ENCODE measurements around the gene GABRA5.
"Not testable (repeated sequence)": the region's sequence is repeated elsewhere in the genome, so short reads cannot be mapped to it uniquely, and the experiment has no call there.

GABRA5 gene

DNA sequence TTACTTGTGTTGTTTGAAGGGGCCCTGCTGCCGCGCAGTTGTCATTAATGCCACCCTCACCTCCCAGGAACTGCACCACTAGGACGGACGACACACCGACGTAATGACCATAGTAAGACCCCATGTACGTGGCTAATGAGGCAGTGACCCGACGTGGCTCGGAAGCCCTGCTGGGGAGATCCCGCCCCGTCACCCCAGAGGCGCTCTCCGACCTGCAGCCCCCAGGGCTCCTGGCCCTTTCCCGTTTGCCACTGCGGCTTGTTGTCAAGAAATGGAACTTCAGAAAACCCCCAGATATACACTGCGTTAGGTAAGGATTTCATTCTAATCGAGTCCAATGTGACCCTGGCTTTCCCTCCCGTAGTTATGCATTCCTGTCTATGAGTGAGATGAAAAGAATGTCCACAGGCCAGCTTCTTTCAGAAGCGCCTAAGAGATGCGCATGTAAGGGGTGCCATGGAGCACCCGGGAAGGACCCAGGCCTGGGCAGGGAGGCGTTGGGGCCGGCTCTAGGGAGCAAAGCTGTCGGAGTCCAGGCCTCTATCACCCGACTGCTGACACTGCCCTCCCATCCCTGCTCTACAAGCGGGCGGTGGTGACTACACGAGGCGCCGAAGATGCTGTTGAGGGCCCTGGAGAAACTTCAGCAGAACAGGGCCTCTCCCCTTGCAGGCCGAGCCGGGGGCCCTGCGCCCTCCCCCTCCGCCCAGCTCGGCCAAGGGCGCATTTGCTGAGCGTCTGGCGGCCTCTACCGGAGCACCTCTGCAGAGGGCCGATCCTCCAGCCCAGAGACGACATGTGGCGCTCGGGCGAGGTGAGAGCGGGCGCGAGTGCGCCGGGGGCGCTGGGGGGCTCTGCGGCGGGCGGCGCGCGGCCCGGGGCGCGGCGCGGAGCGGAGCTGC lies at the start of gene GABRA5:
GABRA5 (plus strand) TSS at position 765 of the 902 bp plus-strand sequence. CDS start 2,187 bp downstream, outside the sequence.
- in situ Hi-C loops (cut with MboI; ENCODE audit: low sequenced_read_pairs) = no loop called here

DNA sequence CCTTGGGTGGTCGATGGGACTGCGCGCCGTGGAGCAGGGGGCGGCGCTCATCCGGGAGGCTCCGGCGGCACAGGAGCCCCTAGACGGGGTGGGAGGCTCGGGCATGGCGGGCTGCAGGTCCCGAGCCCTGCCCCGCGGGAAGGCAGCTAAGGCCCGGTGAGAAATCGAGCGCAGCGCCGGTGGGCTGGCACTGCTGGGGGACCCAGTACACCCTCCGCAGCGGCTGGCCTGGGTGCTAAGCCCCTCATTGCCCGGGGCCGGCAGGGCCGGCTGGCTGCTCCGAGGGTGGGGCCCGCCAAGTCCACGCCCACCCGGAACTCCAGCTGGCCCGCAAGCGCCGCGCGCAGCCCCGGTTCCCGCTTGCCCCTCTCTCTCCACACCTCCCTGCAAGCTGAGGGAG lies 35.7 kb upstream of the GABRA5 start:
- in situ Hi-C loops (cut with MboI; ENCODE audit: low sequenced_read_pairs) = not testable (repeated sequence)

DNA sequence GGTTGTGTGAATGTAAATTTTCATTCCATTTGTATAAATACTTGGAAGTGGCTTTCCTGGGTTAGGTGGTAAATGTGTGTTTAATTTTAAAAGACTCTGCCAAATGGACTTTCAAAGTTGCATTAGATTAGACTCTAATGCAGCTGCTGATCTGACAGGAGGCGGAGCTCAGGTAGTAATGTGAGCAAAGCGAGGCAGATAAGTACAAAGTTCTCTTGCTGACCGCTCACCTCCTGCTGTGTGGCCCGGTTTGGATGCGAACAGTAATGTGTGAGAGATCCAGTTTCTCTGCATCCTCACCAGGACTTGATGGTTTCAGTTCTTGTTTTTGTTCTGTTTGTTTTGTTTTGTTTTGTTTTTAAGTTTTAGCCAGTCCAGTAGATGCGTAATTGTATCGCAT lies 34.9 kb upstream of the GABRA5 start:
- in situ Hi-C loops (cut with MboI; ENCODE audit: low sequenced_read_pairs) = no loop called here

DNA sequence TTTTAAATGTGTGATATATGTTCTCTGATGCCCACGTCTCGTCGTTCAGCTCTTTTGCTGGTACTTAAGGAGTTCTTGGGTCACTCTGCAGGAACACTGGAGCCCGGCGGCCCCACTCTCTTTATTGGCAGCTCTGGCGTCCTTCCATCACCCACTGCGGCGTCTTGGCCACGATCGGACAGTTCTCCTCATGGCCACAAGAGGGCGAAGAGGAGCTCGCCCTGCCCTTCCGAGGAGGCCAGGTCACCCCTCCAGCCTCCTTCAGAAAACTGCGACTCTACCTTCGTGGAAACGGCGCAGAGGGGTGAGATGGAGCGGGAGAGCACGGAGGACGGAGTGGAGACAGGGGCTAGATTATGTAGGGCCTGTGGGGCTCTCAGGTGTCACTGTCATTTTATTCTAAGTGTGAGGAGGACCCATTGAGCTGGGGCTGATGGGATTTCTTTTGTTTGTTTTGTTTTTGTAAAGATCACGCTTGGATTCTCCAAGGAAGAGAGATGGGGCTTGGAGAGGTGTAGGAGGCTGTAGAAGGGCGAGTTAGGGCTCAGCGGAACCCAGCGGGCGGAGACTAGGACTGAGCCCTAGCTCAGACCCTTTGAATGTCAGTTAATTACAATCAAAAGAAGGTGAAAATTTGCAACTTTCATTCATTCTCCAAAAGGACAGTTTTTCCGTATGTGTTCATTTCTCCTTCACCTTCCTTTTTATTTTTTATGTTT lies 28.0 kb upstream of the GABRA5 start:
- in situ Hi-C loops (cut with MboI; ENCODE audit: low sequenced_read_pairs) = no loop called here

DNA sequence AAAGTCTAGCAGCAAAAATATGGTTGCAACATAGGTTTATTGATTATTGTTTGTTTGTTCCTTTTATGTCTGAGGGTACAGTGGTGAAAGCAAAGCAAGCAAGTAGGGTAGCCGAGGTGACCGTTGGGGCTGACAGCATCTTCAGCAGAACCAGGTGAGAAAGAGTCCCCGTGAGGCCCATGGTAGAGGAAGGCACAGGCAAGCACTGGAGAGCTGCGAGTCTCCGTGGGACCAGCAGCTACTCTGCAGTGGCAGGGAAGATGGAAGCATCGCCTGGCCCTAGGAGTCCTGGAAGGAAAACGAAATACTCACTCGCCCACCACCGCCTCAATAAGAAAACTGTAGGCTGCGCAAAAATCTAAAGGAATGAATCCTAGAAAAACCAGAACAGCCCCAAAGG lies 25.3 kb upstream of the GABRA5 start:
- in situ Hi-C loops (cut with MboI; ENCODE audit: low sequenced_read_pairs) = no loop called here

DNA sequence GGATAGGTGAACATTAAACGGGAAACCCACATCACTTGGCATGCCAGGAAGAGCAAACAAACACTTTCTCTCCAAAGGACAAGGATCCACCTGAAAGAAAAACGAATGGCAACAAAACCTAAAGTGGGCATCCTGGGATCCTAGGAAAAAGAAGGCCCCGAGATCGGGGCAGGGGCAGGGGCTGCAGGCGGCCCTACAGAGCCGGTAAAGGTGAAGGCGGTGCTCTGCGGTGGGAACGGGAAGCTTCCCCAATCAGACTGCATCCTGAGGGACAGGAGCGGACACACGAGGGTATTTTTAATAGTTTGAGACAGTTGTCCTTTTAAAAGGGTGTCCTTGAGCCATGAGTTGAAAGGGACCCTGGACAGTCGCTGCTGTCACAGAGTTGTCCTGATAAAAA lies 24.9 kb upstream of the GABRA5 start:
- in situ Hi-C loops (cut with MboI; ENCODE audit: low sequenced_read_pairs) = no loop called here

DNA sequence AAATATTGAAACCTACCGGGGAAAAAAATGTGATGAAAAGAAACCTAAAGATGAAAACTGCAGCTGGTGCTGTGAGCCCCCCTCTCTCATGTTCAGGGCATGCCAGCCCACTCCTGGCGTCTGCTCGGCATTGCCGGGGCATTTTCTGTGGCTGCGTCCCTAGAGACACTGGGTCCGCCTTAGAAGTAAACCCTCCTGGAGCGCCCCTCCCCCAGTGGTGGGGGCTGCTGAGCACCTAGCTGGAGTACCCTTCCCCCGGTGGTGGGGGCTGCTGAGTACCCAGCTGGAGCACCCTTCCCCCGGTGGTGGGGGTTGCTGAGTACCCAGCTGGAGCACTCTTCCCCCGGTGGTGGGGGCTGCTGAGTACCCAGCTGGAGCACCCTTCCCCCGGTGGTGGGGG lies 24.5 kb upstream of the GABRA5 start:
- in situ Hi-C loops (cut with MboI; ENCODE audit: low sequenced_read_pairs) = no loop called here

DNA sequence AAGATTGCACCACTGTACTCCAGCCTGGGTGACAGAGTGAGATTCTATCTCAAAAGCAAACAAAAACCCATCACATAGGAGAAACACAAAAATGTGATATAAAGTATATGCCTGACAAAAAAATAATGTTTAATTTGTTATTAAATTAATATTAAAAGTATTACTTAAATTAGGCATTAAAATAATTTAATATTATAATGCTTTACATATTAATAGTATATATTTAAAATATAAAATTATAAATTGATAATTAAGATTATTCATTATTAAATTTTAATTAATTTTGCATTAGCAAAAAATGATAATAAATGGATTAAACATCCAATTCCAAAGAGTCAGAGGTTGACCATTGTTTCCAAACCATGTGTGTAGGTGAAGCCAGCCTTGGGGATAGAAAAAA lies 22.0 kb upstream of the GABRA5 start:
- in situ Hi-C loops (cut with MboI; ENCODE audit: low sequenced_read_pairs) = no loop called here

DNA sequence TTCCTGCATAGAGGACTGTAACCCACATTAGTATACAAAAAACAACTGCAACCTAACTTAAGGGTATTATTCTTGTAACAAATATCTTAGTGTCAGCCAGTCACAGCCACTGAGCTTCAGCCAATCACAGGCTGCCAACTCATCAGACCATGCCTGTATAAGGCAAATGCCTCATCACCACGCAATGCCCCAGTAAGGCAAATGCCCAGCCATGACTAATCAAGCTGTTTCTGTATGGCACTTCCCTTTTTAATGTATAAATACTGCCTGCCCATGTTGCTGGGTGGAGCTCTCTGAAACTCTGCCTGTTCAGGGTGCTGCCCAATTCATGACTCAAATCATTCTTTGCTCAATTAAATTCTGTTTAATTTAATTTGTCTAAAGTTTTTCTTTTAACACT lies 18.4 kb upstream of the GABRA5 start:
- in situ Hi-C loops (cut with MboI; ENCODE audit: low sequenced_read_pairs) = no loop called here

DNA sequence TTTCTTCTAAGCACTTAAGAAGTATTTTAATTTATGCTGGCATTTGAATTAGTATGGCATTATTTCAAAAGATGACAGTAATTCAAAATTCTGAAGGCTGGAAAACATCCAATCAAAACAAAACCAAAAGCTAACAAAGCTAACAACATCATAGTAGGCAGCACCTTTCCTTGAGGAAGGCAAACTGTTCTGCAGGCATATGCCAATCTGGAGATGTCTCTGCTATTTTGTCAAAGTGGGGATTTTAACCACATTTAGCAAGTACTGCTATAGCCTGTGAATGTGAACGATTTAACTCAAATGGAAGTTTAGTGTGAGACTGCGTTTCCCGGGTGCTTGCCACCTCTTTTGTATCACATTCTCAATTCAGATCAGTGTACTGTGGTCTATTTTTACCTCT lies 16.7 kb upstream of the GABRA5 start:
- in situ Hi-C loops (cut with MboI; ENCODE audit: low sequenced_read_pairs) = no loop called here

DNA sequence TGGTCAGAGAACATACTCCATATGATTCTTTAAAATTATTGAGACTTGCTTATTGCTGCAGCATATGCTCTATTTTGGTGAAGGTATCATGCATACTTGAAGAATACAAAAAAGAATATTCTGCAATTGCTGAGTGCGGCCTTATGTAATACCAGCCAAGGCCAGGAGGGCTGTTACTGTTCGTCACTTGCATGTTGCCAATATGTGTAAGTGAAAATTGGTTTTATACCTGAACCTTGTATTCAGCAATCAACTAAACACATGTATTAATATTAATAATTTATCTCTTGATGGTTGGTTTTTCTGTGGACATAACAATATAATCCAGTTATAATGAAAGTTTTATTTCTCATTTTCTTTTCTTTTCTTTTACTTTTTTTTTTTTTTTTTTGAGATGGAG lies 13.9 kb upstream of the GABRA5 start:
- in situ Hi-C loops (cut with MboI; ENCODE audit: low sequenced_read_pairs) = no loop called here

DNA sequence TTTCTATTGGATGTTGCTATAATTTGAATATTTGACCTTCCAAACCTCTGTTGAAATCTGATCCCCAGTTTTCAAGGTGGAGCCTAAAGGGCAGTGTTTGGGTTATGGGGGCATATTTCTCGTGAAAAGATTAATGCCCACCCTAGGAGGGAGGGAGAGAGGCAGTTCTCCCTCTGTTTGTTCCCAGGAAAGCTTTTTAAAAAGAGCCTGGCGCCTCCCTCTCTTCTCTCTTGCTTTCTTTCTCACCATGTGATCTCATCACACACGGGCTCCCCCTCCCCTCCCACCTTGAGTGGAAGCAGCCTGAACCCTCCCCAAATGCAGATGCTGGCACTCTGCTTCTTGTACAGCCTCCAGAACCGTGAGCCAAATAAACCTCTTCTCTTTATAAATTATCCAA lies 12.4 kb upstream of the GABRA5 start:
- in situ Hi-C loops (cut with MboI; ENCODE audit: low sequenced_read_pairs) = no loop called here

DNA sequence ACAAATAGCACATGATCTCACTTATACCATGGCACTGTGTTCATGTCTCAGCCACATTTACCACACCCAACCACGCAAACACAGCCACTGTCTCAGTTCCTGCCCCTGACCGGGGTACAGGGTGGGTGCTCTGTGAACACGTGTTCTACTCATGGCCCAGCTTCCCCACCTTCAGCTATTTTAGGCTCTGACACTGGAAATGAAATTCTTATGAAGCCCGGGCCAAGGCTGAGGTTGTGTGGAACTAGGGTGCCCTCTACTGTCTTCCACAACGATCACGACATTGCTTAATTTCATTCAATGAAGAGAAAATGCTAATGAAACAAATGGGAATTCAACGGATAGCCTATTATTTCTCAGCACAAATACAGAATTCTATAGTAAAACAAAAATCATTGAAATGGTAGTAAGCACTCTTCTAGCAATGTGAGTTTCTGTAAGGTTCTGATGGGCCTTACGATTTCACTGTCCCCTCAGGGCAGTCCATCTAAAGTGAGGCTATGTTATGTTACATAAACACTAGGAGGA lies 2.1 kb upstream of the GABRA5 start:
- in situ Hi-C loops (cut with MboI; ENCODE audit: low sequenced_read_pairs) = no loop called here

DNA sequence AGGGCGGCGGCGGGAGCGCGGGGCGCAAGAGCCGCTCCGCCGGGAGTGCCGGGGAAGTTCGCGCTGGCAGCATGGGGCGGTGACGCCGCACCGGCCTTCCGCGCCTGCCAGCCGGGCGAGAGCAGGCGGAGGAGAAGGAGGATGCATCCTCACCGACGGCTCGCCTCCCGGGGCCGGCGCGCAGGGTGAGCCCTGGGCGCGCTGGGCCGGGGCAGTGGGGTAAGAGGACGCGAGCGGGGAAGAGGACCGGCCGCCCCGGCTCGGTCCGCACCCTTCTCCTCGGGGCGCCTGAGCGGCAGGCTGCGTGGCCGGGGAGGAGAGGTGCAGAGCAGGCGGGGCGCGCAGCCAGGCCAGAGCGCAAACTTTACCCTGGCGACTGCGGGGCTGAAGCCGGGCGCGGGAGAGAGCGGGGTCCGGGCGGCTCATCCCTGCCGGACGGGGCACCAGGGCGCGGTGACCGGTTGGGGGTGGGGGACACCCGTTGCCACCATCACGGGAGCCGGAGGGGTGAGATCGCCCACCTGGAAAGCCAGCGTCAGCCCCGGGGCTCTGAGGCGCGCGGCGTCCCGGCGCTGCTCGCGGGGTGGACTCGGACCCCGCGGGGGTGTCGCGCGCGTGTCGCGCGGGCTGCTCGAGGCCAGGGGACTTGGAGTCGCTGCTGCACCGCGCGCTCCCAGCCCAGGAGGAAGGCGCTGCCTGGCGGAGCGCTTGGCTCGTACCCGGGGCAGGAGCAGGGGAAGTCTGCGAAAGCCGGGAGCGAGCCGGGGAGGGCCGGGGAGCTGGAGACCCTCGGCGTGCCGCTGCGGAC lies 542 bp downstream of the GABRA5 start:
- in situ Hi-C loops (cut with MboI; ENCODE audit: low sequenced_read_pairs) = no loop called here

DNA sequence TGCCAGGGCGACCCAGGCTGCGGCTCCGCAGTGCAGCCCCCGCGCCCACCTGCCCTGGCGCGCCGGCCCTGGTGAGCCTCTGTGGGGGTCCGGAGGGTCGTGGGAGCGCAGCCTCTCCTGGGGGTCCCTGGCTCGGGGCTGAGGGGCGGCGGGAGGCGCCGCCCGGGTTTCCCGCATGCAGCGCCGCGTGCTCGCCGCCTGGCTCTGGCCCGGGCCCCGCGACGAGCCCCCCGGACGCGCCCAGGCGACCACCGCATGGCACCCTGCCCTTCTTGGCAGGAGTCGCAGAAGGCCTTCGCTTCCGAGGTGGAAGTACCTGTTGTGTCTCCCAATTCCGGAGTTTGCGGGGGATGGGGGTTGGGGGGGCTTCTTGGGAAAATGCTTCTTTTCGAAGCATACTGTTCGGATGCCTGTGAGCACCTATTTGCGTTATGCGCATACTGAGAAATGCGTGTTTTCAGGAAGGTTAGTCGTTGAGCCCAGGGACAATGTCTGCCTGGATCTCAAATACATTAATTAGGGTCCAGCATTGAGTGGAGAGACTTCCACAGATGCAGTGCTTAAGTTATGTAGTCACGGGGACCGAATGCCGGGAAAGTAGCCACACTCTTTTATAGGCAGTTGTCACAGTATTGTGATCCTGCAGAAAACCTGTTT lies 1.3 kb downstream of the GABRA5 start:
- in situ Hi-C loops (cut with MboI; ENCODE audit: low sequenced_read_pairs) = no loop called here

DNA sequence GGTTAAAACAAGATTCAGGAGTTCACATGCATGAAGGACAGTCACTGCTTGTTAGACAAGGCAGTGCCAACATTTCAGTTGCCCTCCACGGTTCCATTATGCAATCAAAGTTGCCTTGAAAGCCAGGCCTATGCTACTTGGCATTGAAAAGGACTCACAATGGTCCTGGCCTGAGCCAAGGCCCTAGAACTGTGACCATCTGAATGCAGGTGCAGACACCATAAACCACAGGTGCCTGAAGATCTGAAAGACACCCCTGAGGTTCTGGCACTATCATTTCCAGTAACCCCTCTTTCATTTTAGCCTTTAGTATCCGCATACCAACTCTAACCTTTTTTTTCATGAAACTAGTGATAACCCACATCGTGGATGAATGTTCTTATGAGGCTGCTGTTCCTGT lies 2.8 kb downstream of the GABRA5 start:
- in situ Hi-C loops (cut with MboI; ENCODE audit: low sequenced_read_pairs) = no loop called here

DNA sequence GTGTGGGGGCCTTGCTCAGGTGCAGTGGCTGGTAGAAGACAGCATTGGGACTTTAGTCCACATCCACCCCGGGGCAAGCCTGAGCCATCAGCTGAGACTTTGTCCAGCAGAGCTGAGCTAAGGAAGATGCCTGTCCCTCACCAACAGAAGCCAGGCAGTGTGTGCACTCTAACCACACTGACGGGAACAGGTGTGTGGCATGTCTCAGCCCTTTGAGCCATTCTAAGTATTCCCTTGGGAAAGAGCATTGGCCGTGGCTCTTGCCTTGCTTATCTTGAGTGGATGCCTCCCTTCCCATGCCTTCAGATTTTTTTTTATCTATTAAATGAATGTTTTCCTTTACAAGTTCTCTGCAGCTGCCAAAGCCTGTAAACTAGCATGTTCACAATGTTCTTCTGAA lies 3.5 kb downstream of the GABRA5 start:
- in situ Hi-C loops (cut with MboI; ENCODE audit: low sequenced_read_pairs) = no loop called here

DNA sequence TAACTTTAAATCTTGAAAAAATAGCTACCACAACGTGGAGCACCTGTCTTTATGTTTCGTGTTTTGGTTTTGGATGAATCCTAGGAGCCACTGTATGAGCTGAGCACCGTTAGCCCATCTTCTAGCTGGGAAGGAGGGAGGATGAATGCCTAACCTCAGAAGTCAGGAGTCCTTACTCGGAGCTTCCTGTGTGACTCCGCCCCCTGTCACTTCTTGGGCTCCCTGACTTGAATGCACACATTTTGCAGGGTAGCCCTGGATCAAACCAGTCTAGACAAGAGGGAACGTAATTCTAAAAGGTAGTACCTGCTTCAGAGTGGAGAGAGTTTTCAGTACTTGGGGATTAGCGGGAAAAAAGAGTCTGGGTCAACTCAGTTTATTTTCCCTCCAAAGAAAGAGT lies 5.3 kb downstream of the GABRA5 start:
- in situ Hi-C loops (cut with MboI; ENCODE audit: low sequenced_read_pairs) = no loop called here

DNA sequence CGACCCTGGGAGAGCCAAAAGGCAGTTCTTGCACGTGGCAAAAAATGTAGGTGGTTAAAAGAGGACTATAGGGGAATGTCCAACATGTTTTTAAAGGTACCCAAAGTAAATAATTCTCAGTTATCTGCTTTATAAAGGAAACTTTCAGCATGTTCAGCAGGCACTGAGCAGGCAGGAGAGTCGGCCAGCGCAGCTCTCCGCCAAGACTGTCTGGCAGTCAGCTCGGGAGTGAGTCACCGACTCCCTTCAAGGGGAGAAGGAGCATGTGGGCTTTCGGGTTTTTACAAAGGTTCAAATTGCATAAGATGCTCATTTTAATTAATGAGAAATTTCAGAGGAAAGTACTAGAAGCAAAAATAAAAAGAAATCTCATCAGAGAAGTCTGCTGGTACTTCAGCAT lies 7.0 kb downstream of the GABRA5 start:
- in situ Hi-C loops (cut with MboI; ENCODE audit: low sequenced_read_pairs) = no loop called here

DNA sequence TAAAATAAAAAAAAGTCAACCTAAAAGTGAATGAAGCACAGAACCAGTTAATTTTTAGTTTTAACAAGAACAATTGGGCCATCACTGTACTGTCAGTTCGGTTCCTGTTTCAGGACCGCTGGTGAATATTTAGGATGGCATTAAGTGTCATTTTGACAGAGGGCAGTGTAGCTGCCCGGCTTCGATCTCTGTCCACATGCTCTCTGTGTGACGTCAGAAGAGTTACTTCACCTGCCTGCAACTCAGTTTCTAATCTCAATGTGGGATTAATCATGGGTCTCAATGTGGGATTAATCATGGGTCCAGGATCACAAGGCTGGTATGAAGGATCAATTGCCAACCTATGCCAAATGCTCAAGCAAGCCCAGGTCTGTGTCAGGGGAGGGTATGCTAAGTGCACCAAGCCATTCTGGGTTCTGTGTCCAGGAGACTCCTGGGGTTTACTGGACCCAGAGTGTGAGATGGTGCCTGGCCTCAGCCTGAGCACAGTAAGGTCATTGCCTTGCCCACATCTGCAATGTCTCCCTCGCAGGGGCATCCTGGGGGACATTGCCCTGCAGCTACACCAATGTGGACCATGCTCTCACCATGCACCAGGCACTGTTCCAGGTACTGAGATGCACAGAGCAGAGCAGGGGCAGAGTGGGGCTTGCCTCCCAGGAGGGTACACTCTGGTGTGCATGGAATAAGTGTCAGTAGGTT lies 8.1 kb downstream of the GABRA5 start:
- in situ Hi-C loops (cut with MboI; ENCODE audit: low sequenced_read_pairs) = no loop called here

Data from HL-60/S4 treated with phorbol 12-myristate 13-acetate at 8.2 ng/mL for 4 days and 3 days (cell line).